MM.1S (cell line): Measurements from ENCODE around the gene MLANA.

Experiments
- CTCF ChIP-seq: fragments of 300-600 bp; sonication (generic); IDR thresholded peaks from 2 replicates; pipeline ENCODE4 v1.5.1; 2016; ENCODE audit warnings: antibody characterized with exemption, low read length, mixed read lengths
- EZH2 ChIP-seq: fragments of 300-600 bp; sonication (generic); optimal IDR thresholded peaks from 2 replicates; pipeline ENCODE3; 2017; ENCODE audit warnings: low read depth, mild to moderate bottlenecking, antibody characterized with exemption, low read length, mixed read lengths

- no peak for TF ChIP-seq CTCF
- TF ChIP-seq EZH2 = no peak
These were observed 26.2 kb upstream of the MLANA start for GRCh38 chr9:5864446-5864845.
